Fibroblast of peridontal ligament (primary cell): ENCODE results near the gene PTPRN2.
"Not testable (repeated sequence)": the region's sequence is repeated elsewhere in the genome, so short reads cannot be mapped to it uniquely, and the experiment has no call there.

ENCODE experiments used
- DNase-seq: peaks from one replicate; pipeline ENCODE4 v3.0.0-alpha.2; 2010; ENCODE audit errors: extremely low read depth

The PTPRN2 gene

GRCh38 chr7:158278745-158279320 lies 308.8 kb downstream of the PTPRN2 start:
- no peak for DNase-seq

- DNase-seq = no peak
These were observed 310.1 kb downstream of the PTPRN2 start for GRCh38 chr7:158277219-158278141.

- DNase-seq = no peak
These were observed 311.0 kb downstream of the PTPRN2 start for GRCh38 chr7:158276414-158277218.

- DNase-seq = no peak
These were observed 311.8 kb downstream of the PTPRN2 start for GRCh38 chr7:158275711-158276413.

GRCh38 chr7:158274996-158275395 lies 312.6 kb downstream of the PTPRN2 start:
- DNase-seq = no peak

- no peak for DNase-seq
These were observed 313.2 kb downstream of the PTPRN2 start for GRCh38 chr7:158274404-158274811.

GRCh38 chr7:158273756-158274342 lies 313.8 kb downstream of the PTPRN2 start:
- DNase-seq = not testable (repeated sequence)

- no peak for DNase-seq
These were observed 314.4 kb downstream of the PTPRN2 start for GRCh38 chr7:158273138-158273651.

GRCh38 chr7:158272509-158273137 lies 315.0 kb downstream of the PTPRN2 start:
- no peak for DNase-seq

GRCh38 chr7:158272091-158272490 lies 315.5 kb downstream of the PTPRN2 start:
- DNase-seq = no peak

- no peak for DNase-seq
These were observed 316.0 kb downstream of the PTPRN2 start for GRCh38 chr7:158271646-158272045.

GRCh38 chr7:158270856-158271413 lies 316.7 kb downstream of the PTPRN2 start:
- DNase-seq = no peak

- DNase-seq = no peak
These were observed 317.4 kb downstream of the PTPRN2 start for GRCh38 chr7:158270106-158270775.

GRCh38 chr7:158268816-158269535 lies 318.6 kb downstream of the PTPRN2 start:
- DNase-seq = no peak

GRCh38 chr7:158267742-158268435 lies 319.7 kb downstream of the PTPRN2 start:
- no peak for DNase-seq

GRCh38 chr7:158266817-158267741 lies 320.5 kb downstream of the PTPRN2 start:
- DNase-seq = no peak

GRCh38 chr7:158266426-158266816 lies 321.2 kb downstream of the PTPRN2 start:
- no peak for DNase-seq
